Stomach smooth muscle (tissue), 2 donors: ENCODE measurements around the gene NDE1.
A peak's percentile ranks its signal among the peaks of the same experiment; 100 is the strongest.
"Not testable (repeated sequence)": the region's sequence is repeated elsewhere in the genome, so short reads cannot be mapped to it uniquely, and the experiment has no call there.

ENCODE experiments used
- H3K27ac ChIP-seq: one replicate; pipeline ENCODE4 v1.7.0; 2013; ENCODE audit warnings: mild to moderate bottlenecking, low read length, inconsistent platforms
- H3K27me3 ChIP-seq, 2 donors: one replicate each; pipeline ENCODE4 v1.7.0; 2013; ENCODE audit warnings: low read length in 2 of 2; ENCODE audit not compliant: insufficient read depth in 2 of 2, control insufficient read depth in 1 of 2
- H3K36me3 ChIP-seq, 2 donors: one replicate each; pipeline ENCODE4 v1.7.0; 2013; ENCODE audit warnings: low read length in 2 of 2; ENCODE audit not compliant: control insufficient read depth in 2 of 2, insufficient read depth in 2 of 2
- H3K4me1 ChIP-seq: one replicate; pipeline ENCODE4 v1.7.0; 2013; ENCODE audit warnings: low read length; ENCODE audit not compliant: control insufficient read depth, insufficient read depth
- H3K4me3 ChIP-seq, 2 donors: one replicate each; pipeline ENCODE4 v1.7.0; 2013; ENCODE audit warnings: low read length in 2 of 2
- H3K9ac ChIP-seq, 2 donors: one replicate each; pipeline ENCODE4 v1.7.0; 2013; ENCODE audit warnings: low read length in 2 of 2, mild to moderate bottlenecking in 1 of 2
- H3K9me3 ChIP-seq, 2 donors: one replicate each; pipeline ENCODE4 v1.7.0; 2013; ENCODE audit warnings: low read length in 2 of 2; ENCODE audit not compliant: control insufficient read depth in 2 of 2
- donor health status: healthy.
- donor health status: Pancreatic carcinoma.

Gene NDE1, protein sequence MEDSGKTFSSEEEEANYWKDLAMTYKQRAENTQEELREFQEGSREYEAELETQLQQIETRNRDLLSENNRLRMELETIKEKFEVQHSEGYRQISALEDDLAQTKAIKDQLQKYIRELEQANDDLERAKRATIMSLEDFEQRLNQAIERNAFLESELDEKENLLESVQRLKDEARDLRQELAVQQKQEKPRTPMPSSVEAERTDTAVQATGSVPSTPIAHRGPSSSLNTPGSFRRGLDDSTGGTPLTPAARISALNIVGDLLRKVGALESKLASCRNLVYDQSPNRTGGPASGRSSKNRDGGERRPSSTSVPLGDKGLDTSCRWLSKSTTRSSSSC

GRCh38 chr16:15650019-15650697 is at the start of gene NDE1:
Gene NDE1, plus strand, starts transcription at chr16:15650245. Its CDS starts 14,534 bp downstream, at chr16:15664779.
- H3K4me1 ChIP-seq = peaks cover 33% of the 10 kb centered on the region
- H3K27me3 ChIP-seq = no peaks in the 10 kb centered on the region
- peak within 1 kb of the TSS; percentile 80 for H3K27ac ChIP-seq
- H3K36me3 ChIP-seq = no peaks in the 10 kb centered on the region
- H3K9me3 ChIP-seq = no peaks in the 10 kb centered on the region
- peak within 1 kb of the TSS; percentile 93 to 97 for H3K4me3 ChIP-seq
- peak within 1 kb of the TSS; percentile 89 to 91 for H3K9ac ChIP-seq

DNA sequence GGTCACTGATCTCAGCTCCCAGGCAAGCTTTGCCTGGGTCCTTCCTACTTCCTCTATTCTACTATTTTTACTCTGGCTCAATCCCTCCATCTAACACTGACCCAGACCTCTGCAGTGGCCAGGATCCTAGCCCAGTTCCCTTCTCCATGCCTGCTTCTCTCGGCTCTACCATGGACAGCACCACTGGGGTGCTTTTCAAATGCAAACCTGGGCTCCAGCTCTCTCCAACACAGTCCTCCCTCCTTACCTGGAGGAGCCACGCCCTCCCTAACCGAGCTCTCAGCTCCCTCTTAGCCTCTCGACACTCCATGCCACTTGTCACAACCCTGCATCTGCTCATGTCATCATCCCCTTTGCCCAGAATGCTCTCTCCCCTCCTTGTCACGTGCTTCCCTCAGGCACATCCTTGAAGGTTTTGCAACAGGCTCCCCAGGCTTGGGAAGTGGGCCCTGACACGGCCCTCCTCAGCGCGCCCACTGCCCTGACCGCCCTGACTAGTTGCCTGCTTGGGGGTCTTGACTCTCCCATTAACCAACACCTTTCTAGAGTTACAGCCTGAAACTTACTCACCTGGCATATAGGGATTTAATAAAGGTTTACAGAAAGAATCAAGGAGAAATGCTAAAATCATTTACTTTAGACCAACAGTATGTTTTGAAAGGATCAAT is 48.7 kb upstream of the NDE1 start:
- Histone ChIP-seq H3K27me3 (no peaks in the 10 kb centered on the region), H3K4me1 (no peaks in the 10 kb centered on the region), H3K36me3 (peaks cover 81 to 83% of the 10 kb centered on the region in 2 donors), H3K4me3 (no peak overlapping the region), H3K9ac (no peak overlapping the region), H3K9me3 (no peaks in the 10 kb centered on the region), H3K27ac (no peak overlapping the region)

GRCh38 chr16:15602285-15603044 is 47.6 kb upstream of the NDE1 start:
- H3K27me3 ChIP-seq = no peaks in the 10 kb centered on the region
- no peak overlapping the region for H3K4me3 ChIP-seq
- H3K27ac ChIP-seq = no peak overlapping the region
- no peak overlapping the region for H3K9ac ChIP-seq
- no peaks in the 10 kb centered on the region for H3K9me3 ChIP-seq
- peaks cover 78 to 85% of the 10 kb centered on the region in 2 donors for H3K36me3 ChIP-seq
- H3K4me1 ChIP-seq = no peaks in the 10 kb centered on the region

DNA sequence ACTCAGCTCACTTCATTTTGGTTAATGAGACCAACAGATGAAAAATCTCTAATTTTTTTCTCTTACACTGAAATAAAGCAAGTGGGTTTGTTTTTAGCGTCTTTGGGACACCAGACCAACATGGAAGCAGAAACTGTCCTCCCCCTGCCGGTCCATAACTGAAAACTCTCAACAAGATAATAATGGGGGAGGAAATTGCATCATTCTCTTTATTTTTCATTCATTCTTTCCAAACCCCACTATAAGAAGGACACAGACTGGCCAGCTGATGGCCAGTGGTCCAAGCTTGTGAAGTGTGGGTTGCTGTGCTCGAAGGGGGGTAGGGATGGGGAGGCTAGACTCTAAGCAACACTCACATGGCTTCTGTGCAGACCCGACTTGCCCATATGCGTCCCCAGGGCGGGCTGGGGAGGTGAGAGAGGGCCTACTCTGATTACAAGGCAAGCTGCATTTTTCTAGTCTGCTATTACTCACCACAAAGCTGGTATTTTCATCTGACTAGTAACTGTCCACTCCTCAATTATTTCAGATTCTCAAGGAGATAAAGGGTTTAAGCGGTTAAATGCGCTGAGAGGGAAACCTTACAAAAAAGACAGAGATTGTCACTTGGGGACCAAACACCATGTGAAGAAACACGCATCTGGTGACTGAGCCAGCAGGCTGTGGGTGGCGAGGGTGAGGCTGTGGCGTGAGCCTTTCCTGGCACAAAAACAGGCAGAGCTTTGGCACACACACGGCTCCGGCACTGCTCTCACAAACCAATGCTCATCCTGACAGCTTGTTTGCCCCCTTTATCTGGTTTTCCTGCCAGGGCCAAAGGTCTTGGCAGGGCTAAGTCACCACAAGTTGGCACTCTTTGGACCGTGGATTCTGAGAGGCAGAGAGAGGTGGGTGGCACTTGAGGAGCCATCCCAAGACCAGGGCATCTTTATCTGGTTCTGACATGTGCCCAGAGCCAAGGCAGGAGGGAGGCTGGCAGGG is 45.3 kb upstream of the NDE1 start:
- Histone ChIP-seq H3K9ac (no peak overlapping the region), H3K27ac (no peak overlapping the region), H3K27me3 (no peaks in the 10 kb centered on the region), H3K4me3 (no peak overlapping the region), H3K4me1 (no peaks in the 10 kb centered on the region), H3K36me3 (peaks cover 68 to 72% of the 10 kb centered on the region in 2 donors), H3K9me3 (no peaks in the 10 kb centered on the region)

DNA sequence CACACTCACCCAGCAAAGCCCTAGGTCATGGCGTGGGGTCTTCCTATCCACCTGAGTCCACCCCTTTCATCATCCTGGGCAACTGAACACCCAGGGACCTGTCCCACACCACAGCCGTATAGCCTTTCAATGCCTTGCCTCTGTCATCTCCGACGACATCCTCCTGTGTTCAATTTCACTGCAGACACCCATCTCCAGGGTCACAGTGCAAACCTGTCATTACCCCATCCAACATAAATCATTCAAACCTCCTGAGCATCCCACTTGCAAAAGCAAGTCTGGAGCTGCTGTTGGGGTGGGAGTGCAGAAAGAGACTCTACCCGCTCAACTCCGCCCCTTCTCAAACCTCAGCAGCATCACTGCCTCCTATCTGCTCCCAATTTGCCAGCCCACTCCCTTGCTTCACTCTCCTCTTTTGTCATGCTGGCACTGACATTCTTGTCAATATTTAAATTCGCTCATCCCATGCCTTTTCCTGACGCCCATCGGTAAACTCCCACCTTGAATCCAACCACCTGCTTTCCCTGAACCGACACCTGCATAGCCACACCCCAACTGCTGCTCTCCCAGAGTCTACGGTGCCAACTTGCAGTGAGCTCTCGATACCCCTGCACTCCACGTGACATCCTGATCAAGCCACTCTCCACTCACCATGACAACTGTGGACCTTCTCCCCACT is 44.1 kb upstream of the NDE1 start:
- H3K9me3 ChIP-seq = no peaks in the 10 kb centered on the region
- H3K36me3 ChIP-seq = peaks cover 64 to 70% of the 10 kb centered on the region in 2 donors
- H3K9ac ChIP-seq = no peak overlapping the region
- H3K27ac ChIP-seq = no peak overlapping the region
- no peaks in the 10 kb centered on the region for H3K4me1 ChIP-seq
- no peaks in the 10 kb centered on the region for H3K27me3 ChIP-seq
- no peak overlapping the region for H3K4me3 ChIP-seq

GRCh38 chr16:15606518-15607220 is 43.4 kb upstream of the NDE1 start:
- H3K9ac ChIP-seq = no peak overlapping the region
- H3K4me1 ChIP-seq = no peaks in the 10 kb centered on the region
- H3K9me3 ChIP-seq = no peaks in the 10 kb centered on the region
- no peak overlapping the region for H3K27ac ChIP-seq
- H3K36me3 ChIP-seq = peaks cover 62 to 66% of the 10 kb centered on the region in 2 donors
- H3K4me3 ChIP-seq = no peak overlapping the region
- no peaks in the 10 kb centered on the region for H3K27me3 ChIP-seq

DNA sequence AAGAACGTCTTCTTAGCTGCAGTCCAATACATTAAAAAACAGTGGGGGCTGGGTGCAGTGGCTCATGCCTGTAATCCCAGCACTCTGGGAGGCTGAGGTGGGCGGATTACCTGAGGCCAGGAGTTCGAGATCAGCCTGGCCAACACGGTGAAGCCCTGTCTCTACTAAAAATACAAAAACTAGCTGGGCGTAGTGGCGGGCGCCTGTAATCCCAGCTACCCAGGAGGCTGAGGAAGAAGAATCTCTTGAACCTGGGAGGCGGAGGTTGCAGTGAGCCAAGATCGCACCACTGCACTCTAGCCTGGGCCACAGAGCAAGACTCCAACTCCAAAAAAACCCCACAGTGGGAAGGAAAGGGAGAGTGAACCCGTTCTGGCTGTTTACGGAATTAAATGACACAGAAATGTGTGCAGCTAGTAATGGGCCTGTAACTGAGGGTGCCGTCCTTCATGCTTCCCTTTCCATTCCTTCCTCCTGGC is 42.8 kb upstream of the NDE1 start:
- H3K27ac ChIP-seq, H3K9ac ChIP-seq: not testable (repeated sequence)
- peaks cover 62 to 67% of the 10 kb centered on the region in 2 donors for H3K36me3 ChIP-seq

DNA sequence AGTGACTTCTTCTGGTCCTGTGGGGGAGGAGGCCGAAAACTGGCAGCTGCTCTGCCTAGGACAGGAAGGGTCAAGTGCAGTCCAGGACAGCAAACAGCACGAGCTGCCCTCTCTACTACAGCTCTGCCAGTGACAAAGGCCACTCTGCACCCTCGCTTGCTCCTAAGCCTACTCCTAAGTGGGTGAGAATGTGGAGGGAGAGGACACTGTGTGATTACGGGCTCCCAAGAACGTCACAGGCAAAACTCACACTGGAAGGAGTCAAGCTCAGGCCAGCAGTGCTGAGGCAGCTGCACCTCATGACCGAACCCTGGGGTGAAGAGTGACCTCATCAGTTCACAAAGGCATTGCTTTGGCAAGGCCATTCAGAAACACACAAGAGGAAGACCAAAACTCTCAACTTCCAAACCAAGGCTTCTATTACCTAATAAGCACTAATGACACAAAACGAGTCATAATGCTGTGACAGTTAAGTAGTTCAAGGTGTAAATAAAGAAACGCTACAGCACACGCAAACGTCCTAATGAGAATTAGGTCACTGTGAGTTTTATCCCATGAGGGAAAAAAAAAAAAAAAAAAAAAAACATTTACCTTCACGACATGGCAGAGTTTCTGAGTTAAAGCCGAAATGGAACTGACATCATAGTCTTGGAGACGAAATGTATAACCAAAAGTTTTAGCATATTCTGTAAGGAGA is 42.2 kb upstream of the NDE1 start:
- Histone ChIP-seq H3K4me1 (no peaks in the 10 kb centered on the region), H3K9me3 (no peaks in the 10 kb centered on the region), H3K27me3 (no peaks in the 10 kb centered on the region), H3K9ac (peak overlapping the region in 1 of 2 donors; percentile 21), H3K4me3 (no peak overlapping the region), H3K36me3 (peaks cover 62 to 67% of the 10 kb centered on the region in 2 donors), H3K27ac (no peak overlapping the region)

More for the DNA sequence above, 42.8 kb upstream of the NDE1 start:
- not testable (repeated sequence) for H3K4me3 ChIP-seq, H3K4me1 ChIP-seq, H3K9me3 ChIP-seq, H3K27me3 ChIP-seq
